A549 (cell line): ENCODE measurements around the gene GRPEL2.

Experiments used
- CEBPB ChIP-seq, 2 experiments: fragments of >200 bp in 1 of 2; sonication (Bioruptor Twin) in 1 of 2; formaldehyde crosslinking in 1 of 2; IDR thresholded peaks; 2 replicates each; pipeline ENCODE4 v1.6.1; 2012 to 2016
- CTCF ChIP-seq: fragments of >200 bp; sonication (Bioruptor Twin); formaldehyde crosslinking; IDR thresholded peaks from 3 replicates; pipeline ENCODE4 v1.5.1; 2016
- ESRRA ChIP-seq: fragments of 150-350 bp; IDR thresholded peaks from 2 replicates; pipeline ENCODE4 v1.6.1; 2014; ENCODE audit warnings: mild to moderate bottlenecking, low read length, borderline replicate concordance
- GATA3 ChIP-seq: IDR thresholded peaks from 2 replicates; pipeline ENCODE4 v1.6.1; 2012; ENCODE audit warnings: borderline replicate concordance
- HES2 ChIP-seq: fragments of >200 bp; sonication (Bioruptor Twin); formaldehyde crosslinking; IDR thresholded peaks from 2 replicates; pipeline ENCODE4 v1.6.1; 2016
- HMGXB4 ChIP-seq: fragments of 250-450 bp; sonication (Bioruptor Pico); IDR thresholded peaks from 2 replicates; pipeline ENCODE4 v1.5.0; 2021; ENCODE audit warnings: mild to moderate bottlenecking, moderate library complexity, borderline replicate concordance
- HOXA7 ChIP-seq: fragments of 250-450 bp; sonication (Bioruptor Pico); IDR thresholded peaks from 2 replicates; pipeline ENCODE4 v1.5.0; 2020; ENCODE audit warnings: mild to moderate bottlenecking, moderate library complexity
- PBX3 ChIP-seq: IDR thresholded peaks from 2 replicates; pipeline ENCODE4 v1.6.1; 2012
- PHF8 ChIP-seq: fragments of 200-600 bp; sonication (generic); IDR thresholded peaks from 2 replicates; pipeline ENCODE4 v1.6.1; 2016; ENCODE audit warnings: low read depth, mild to moderate bottlenecking, antibody characterized with exemption, moderate library complexity, borderline replicate concordance
- POLR2A ChIP-seq: IDR thresholded peaks from 2 replicates; pipeline ENCODE4 v1.6.1; 2012; ENCODE audit warnings: mild to moderate bottlenecking, low read length
- RAD21 ChIP-seq, 2 experiments: fragments of >200 bp in 1 of 2; sonication (Bioruptor Twin) in 1 of 2; formaldehyde crosslinking in 1 of 2; IDR thresholded peaks in 1 of 2; conservative IDR thresholded peaks in 1 of 2; 2 replicates in 1 of 2; 3 replicates in 1 of 2; pipeline ENCODE4 v1.6.1; 2012 to 2018; ENCODE audit warnings: inconsistent platforms in 1 of 2
- SMC3 ChIP-seq: fragments of >200 bp; sonication (Bioruptor Twin); formaldehyde crosslinking; IDR thresholded peaks from 3 replicates; pipeline ENCODE4 v1.6.1; 2018; ENCODE audit warnings: inconsistent platforms
- SREBF2 ChIP-seq: fragments of 450-650 bp; IDR thresholded peaks from 2 replicates; pipeline ENCODE4 v1.6.1; 2014; ENCODE audit warnings: mild to moderate bottlenecking, moderate library complexity
- TF ChIP-seq, protein P1 (sequence below): IDR thresholded peaks from 2 replicates; pipeline ENCODE4 v1.6.1; 2012

GRCh38 chr5:149323621-149324205 lies 21.6 kb upstream of the GRPEL2 start:
- TF ChIP-seq CTCF = no peak
- TF ChIP-seq PHF8 = no peak
- no peak for TF ChIP-seq CEBPB (IDR thresholded peaks at IDR 0.05)
- no peak for TF ChIP-seq GATA3
- no peak for TF ChIP-seq PBX3
- TF ChIP-seq, protein P1, sequence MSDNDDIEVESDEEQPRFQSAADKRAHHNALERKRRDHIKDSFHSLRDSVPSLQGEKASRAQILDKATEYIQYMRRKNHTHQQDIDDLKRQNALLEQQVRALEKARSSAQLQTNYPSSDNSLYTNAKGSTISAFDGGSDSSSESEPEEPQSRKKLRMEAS = no peak
- no peak for TF ChIP-seq HMGXB4 (CRISPR knock-in tag)
- TF ChIP-seq RAD21 (conservative IDR thresholded peaks at IDR 0.05 in 1 of 2, IDR thresholded peaks at IDR 0.05 in 1 of 2) = no peak
- no peak for TF ChIP-seq HOXA7 (CRISPR knock-in tag)
- TF ChIP-seq POLR2A = no peak
- no peak for TF ChIP-seq ESRRA
- TF ChIP-seq SMC3 = no peak
- no peak for TF ChIP-seq SREBF2
- no peak for TF ChIP-seq HES2
